Natural killer cell (primary cell): ENCODE measurements around the gene SSC5D. TPM values are rescaled to one million over a fixed set of nuclear protein-coding genes. Genes with fewer than 3 reads are reported as not detected.

ENCODE experiments used
- ATAC-seq, 3 donors: fragments of 150-1000 bp in 2 of 3; fragments of 200-7000 bp in 1 of 3; cut with Tn5 transposase; 1 replicate in 1 of 3; 2 replicates in 2 of 3; pipeline ENCODE4 v1.10.0; 2021; ENCODE audit warnings: mild to moderate bottlenecking in 2 of 3, moderate library complexity in 2 of 3
- DNase-seq, 2 donors: peaks; one replicate each; pipeline versions ENCODE4 v3.0.0 to v3.0.0-alpha.2; 2013 to 2021; ENCODE audit warnings: mixed read lengths in 1 of 2
- H3K27ac ChIP-seq: one replicate; pipeline ENCODE4 v1.5.1; 2013; ENCODE audit warnings: mild to moderate bottlenecking, low read length
- H3K27me3 ChIP-seq: one replicate; pipeline ENCODE4 v1.6.1; 2013; ENCODE audit warnings: low read length; ENCODE audit not compliant: control insufficient read depth, insufficient read depth
- H3K36me3 ChIP-seq: one replicate; pipeline ENCODE4 v1.6.1; 2013; ENCODE audit warnings: low read length; ENCODE audit not compliant: control insufficient read depth, insufficient read depth
- H3K4me1 ChIP-seq: one replicate; pipeline ENCODE4 v1.6.1; 2013; ENCODE audit warnings: low read length; ENCODE audit not compliant: control insufficient read depth, insufficient read depth
- H3K4me3 ChIP-seq: one replicate; pipeline ENCODE4 v1.5.1; 2013; ENCODE audit warnings: low read length
- H3K9me3 ChIP-seq: one replicate; pipeline ENCODE4 v1.6.1; 2013; ENCODE audit warnings: low read length; ENCODE audit not compliant: control insufficient read depth, insufficient read depth
- H3K27ac Mint-ChIP-seq, 2 donors: one replicate each; pipeline ENCODE4 v1.8.0; 2022; ENCODE audit warnings: mild to moderate bottlenecking in 2 of 2, mixed read lengths in 2 of 2, moderate library complexity in 1 of 2
- H3K27me3 Mint-ChIP-seq, 2 donors: one replicate each; pipeline ENCODE4 v1.8.0; 2022; ENCODE audit warnings: low read depth in 2 of 2, mixed read lengths in 2 of 2
- H3K36me3 Mint-ChIP-seq: one replicate; pipeline ENCODE4 v1.8.0; 2022; ENCODE audit warnings: mixed read lengths
- H3K4me1 Mint-ChIP-seq, 2 donors: one replicate each; pipeline ENCODE4 v1.8.0; 2022; ENCODE audit warnings: mixed read lengths in 2 of 2
- H3K4me3 Mint-ChIP-seq: one replicate; pipeline ENCODE4 v1.8.0; 2022; ENCODE audit warnings: mild to moderate bottlenecking, moderate library complexity, mixed read lengths
- H3K9me3 Mint-ChIP-seq, 2 donors: one replicate each; pipeline ENCODE4 v1.8.0; 2022; ENCODE audit warnings: mixed read lengths in 2 of 2
- WGBS: methylation state at CpG from one replicate; pipeline ENCODE4 v1.1.7; 2013; ENCODE audit warnings: missing lambda C conversion rate; ENCODE audit not compliant: insufficient coverage; 5-methylcytosine and 5-hydroxymethylcytosine counted together
- intact Hi-C: fragments of 100-400 bp; cut with micrococcal nuclease; formaldehyde crosslinking; loops from one replicate; pipeline ENCODE4 v1.14.2; 2022
- total RNA-seq, 4 donors: library from RNA; stranded (reverse); fragments of 120-200 nt in 1 of 4; gene quantifications; one replicate each; pipeline versions ENCODE4 v1.2.3 to v1.2.4, GENCODE V29; 2013 to 2022
- TF ChIP-seq, protein P1 (sequence below): fragments of 200-600 bp; IDR thresholded peaks from one replicate; pipeline ENCODE4 v1.8.0; 2022; ENCODE audit warnings: antibody characterized with exemption

SSC5D gene
- total RNA-seq, 3 donors from 2014 or later (not counting 1 experiment from before 2014, with no cell fraction given) = 0.11 to 0.68 (median 0.58) TPM

DNA sequence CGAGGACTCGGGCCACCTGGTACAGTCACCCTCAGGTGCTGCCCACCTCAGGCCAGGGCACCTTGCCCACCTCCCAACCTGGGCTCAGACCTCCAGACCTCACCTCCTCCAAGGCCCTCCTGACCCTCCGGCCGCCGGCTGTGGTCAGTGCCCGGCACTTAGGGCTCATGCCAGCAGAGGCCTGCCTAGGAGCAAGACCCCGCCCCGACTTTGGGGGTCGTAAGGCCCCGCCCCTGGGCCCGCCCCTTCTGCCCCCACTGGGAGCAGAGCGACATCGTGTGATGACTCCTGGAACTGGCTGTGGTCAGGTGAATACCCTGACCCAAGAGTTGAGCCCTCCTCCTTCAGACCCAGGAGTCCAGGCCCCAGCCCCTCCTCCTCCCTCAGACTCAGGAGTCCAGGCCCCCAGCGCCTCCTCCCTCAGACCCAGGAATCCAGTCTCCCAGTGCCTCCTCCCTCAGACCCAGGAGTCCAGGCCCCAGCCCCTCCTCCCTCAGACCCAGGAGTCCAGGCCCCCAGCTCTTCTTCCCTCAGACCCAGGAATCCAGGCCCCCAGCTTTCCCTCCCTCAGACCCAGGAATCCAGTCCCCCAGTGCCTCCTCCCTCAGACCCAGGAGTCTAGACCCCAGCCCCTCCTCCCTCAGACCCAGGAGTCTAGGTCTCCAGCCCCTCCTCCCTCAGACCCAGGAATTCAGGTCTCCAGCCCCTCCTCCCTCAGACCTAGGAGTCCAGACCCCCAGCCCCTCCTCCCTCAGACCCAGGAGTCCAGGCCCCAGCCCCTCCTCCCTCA, 48.9 kb downstream of the SSC5D start, which contains the start of gene SBK2:
Gene SBK2, minus strand, starts transcription at position 183 of the 790 bp plus-strand sequence. CDS start 839 bp downstream, outside the sequence.
- TF ChIP-seq, protein P1, sequence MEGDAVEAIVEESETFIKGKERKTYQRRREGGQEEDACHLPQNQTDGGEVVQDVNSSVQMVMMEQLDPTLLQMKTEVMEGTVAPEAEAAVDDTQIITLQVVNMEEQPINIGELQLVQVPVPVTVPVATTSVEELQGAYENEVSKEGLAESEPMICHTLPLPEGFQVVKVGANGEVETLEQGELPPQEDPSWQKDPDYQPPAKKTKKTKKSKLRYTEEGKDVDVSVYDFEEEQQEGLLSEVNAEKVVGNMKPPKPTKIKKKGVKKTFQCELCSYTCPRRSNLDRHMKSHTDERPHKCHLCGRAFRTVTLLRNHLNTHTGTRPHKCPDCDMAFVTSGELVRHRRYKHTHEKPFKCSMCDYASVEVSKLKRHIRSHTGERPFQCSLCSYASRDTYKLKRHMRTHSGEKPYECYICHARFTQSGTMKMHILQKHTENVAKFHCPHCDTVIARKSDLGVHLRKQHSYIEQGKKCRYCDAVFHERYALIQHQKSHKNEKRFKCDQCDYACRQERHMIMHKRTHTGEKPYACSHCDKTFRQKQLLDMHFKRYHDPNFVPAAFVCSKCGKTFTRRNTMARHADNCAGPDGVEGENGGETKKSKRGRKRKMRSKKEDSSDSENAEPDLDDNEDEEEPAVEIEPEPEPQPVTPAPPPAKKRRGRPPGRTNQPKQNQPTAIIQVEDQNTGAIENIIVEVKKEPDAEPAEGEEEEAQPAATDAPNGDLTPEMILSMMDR = no peak
- no peaks in the 10 kb centered on the region for H3K4me1 Mint-ChIP-seq
- H3K4me3 Mint-ChIP-seq = no peak within 1 kb of the TSS
- H3K4me1 ChIP-seq = no peaks in the 10 kb centered on the region
- no peak within 1 kb of the TSS for H3K27ac Mint-ChIP-seq
- no peak within 1 kb of the TSS for H3K27ac ChIP-seq
- H3K27me3 ChIP-seq = no peaks in the 10 kb centered on the region
- intact Hi-C loops = no loop called here
- H3K27me3 Mint-ChIP-seq = no peaks in the 10 kb centered on the region
- no peaks in the 10 kb centered on the region for H3K36me3 ChIP-seq
- ATAC-seq (no peak), DNase-seq (no peak)
- no peaks in the 10 kb centered on the region for H3K36me3 Mint-ChIP-seq
- H3K9me3 ChIP-seq = no peaks in the 10 kb centered on the region
- H3K9me3 Mint-ChIP-seq = no peaks in the 10 kb centered on the region
- 60% methylated on average over 14 of the region's 14 CpGs for WGBS
- no peak within 1 kb of the TSS for H3K4me3 ChIP-seq

- TF ChIP-seq, protein P1 = no peak
- 94% methylated on average over 5 of the region's 5 CpGs for WGBS
- H3K9me3 ChIP-seq = no peaks in the 10 kb centered on the region
Measured at GRCh38 chr19:55537741-55538111, 49.5 kb downstream of the SSC5D start.

GRCh38 chr19:55538132-55538531, 49.9 kb downstream of the SSC5D start:
- TF ChIP-seq, protein P1 = no peak
- no peak overlapping the region for H3K27ac ChIP-seq
- 88% methylated on average over 5 of the region's 5 CpGs for WGBS
- intact Hi-C loops = no loop called here
- H3K9me3 ChIP-seq = no peaks in the 10 kb centered on the region
- Mint-ChIP-seq H3K27ac (no peak overlapping the region), H3K4me3 (no peak overlapping the region), H3K9me3 (no peaks in the 10 kb centered on the region), H3K4me1 (no peaks in the 10 kb centered on the region), H3K36me3 (no peaks in the 10 kb centered on the region), H3K27me3 (peaks cover 0 to 3% of the 10 kb centered on the region in 2 donors)
- H3K36me3 ChIP-seq = no peaks in the 10 kb centered on the region
- no peaks in the 10 kb centered on the region for H3K4me1 ChIP-seq
- no peak for DNase-seq
- no peak overlapping the region for H3K4me3 ChIP-seq
- no peak for ATAC-seq
- no peaks in the 10 kb centered on the region for H3K27me3 ChIP-seq

More at GRCh38 chr19:55537741-55538111, 49.5 kb downstream of the SSC5D start:
- Mint-ChIP-seq H3K4me1 (no peaks in the 10 kb centered on the region), H3K36me3 (no peaks in the 10 kb centered on the region), H3K9me3 (no peaks in the 10 kb centered on the region), H3K4me3 (no peak overlapping the region), H3K27ac (no peak overlapping the region), H3K27me3 (peaks cover 0 to 3% of the 10 kb centered on the region in 2 donors)
- no peaks in the 10 kb centered on the region for H3K27me3 ChIP-seq
- no peak for ATAC-seq
- H3K36me3 ChIP-seq = no peaks in the 10 kb centered on the region
- no peak overlapping the region for H3K27ac ChIP-seq
- DNase-seq = no peak
- intact Hi-C loops = no loop called here
- H3K4me1 ChIP-seq = no peaks in the 10 kb centered on the region
- H3K4me3 ChIP-seq = no peak overlapping the region
